HG02938 (cell line): ENCODE results near the gene PAIP2.
A peak's percentile ranks its signal among the peaks of the same experiment; 100 is the strongest.

Source experiments
- ATAC-seq: cut with Tn5 transposase; IDR thresholded peaks from one replicate; pipeline ENCODE4 v1.9.1; 2021; ENCODE audit warnings: mild to moderate bottlenecking, moderate library complexity; ENCODE audit not compliant: unreplicated experiment

The PAIP2 gene

GRCh38 chr5:139391570-139392323, 50.1 kb downstream of the PAIP2 start:
- no peak for ATAC-seq

GRCh38 chr5:139392324-139392677, 50.6 kb downstream of the PAIP2 start:
- no peak for ATAC-seq

- peak; percentile 43 for ATAC-seq
Measured at GRCh38 chr5:139392678-139393496, 51.2 kb downstream of the PAIP2 start.

- ATAC-seq: no peak
Measured at GRCh38 chr5:139393497-139394122, 52.0 kb downstream of the PAIP2 start.

DNA sequence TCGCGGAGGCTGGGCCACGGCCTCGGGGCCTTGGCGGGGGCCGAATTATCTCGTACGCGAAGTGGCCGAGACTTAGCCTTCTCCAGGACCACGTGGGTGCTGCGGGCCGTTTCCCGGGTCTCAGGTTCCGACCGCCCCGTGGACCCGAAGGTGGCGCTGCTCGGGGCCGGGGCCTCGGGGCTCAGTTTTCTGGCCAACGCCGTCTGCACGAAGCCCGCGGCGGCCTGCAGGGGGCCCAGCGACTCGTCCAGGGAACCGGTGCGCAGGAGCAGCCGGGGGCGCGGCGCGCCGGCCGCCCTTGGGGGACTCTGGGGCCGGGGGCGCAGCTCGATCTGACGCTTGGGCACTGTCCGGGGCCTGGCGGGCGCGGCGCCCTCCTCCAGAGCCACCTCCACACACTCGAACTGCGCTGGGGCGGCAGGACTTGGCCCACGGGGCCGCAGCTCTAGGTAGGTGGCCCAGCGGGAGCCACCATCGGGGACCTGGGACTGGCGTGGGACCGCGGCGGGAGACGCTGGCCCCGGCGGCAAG, 52.5 kb downstream of the PAIP2 start:
- no peak for ATAC-seq

- ATAC-seq: no peak
Measured at GRCh38 chr5:139394654-139395566, 53.3 kb downstream of the PAIP2 start, which contains the start of gene PROB1. TSS of gene PROB1 (minus strand) at chr5:139395104. CDS start at chr5:139395081, 23 bp downstream.

- no peak for ATAC-seq
Measured at GRCh38 chr5:139395844-139396640, 54.4 kb downstream of the PAIP2 start.

DNA sequence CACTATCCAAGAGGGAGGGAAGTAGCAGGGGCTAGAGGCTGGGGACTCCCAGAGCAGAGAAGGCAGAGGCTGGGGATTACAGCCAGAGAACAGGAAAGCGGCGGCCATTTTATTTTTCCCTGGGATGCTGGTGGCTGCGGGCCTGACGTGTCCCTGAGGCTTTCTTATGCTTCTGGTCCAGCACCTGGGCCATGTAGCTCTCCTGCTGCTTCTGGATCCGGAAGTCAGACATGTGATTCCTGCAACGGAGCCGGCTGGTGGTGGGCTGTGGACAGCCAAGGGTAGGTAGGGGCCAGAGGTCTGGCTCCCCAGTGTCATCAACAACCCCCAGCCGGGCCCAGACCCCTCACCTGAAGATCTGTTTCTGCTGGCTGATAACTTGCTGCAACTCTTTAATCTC, 55.0 kb downstream of the PAIP2 start:
- no peak for ATAC-seq

GRCh38 chr5:139397921-139398320, 56.3 kb downstream of the PAIP2 start:
- ATAC-seq: no peak

DNA sequence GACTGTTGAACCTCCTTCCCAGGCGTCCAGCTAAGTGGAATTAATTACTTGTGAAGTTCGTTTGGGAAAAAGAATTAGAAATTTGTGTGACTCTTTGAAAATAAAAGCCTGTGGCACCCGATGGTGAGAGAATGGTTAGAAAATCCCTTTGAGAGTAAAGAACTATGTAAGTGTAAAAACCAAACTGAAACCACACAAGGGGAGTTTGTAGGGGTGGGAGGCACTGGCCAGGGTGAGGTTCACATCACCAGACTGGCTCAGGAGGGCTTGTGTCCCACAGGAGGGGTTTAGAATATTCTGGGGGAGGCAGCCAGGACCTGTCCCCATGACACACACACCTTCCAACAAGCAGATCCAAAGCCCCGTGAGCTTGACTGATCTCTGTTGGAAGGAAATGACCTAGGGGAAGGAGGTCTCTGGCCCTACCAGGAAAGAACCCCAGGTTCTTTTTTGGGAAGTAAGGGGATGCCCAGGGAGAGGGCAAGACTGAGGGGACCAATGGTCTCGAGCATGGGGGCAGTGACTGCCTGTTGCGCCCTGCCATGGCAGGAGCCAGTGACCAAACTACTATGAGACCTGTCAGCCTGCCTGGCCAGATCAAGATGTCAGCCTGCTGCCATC, 58.0 kb downstream of the PAIP2 start:
- no peak for ATAC-seq

GRCh38 chr5:139401546-139401945, 59.9 kb downstream of the PAIP2 start:
- no peak for ATAC-seq

DNA sequence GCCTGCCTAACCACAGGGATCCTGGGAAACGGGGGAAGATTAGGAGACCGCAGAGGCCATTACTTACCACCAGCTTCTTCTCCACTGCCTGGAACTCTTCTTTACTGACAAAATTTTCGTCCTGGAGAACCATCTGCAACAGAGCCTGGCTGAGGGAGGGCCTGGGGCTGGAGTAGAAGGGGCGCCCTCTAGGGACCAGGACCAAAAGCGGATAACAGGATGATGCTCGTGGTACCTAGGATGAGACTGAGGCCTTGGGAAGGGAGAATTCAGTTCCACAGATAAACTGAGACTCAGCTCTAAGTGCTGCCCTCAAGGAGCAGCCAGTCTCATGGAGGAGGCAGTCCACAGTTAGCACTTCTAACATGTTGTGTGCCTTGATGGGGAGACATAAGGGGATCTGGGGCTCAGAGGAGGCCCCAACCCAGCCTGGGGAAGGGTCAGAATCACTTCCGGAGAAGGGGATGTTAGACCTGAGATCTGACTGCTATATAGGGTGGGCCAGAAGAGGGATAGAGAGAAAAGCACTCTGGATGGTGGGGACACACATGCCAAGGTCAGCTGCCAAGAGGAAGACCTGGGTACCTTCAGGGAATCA, 61.0 kb downstream of the PAIP2 start:
- no peak for ATAC-seq

- ATAC-seq: peak; percentile 0
Measured at GRCh38 chr5:139403418-139403786, 61.7 kb downstream of the PAIP2 start.

DNA sequence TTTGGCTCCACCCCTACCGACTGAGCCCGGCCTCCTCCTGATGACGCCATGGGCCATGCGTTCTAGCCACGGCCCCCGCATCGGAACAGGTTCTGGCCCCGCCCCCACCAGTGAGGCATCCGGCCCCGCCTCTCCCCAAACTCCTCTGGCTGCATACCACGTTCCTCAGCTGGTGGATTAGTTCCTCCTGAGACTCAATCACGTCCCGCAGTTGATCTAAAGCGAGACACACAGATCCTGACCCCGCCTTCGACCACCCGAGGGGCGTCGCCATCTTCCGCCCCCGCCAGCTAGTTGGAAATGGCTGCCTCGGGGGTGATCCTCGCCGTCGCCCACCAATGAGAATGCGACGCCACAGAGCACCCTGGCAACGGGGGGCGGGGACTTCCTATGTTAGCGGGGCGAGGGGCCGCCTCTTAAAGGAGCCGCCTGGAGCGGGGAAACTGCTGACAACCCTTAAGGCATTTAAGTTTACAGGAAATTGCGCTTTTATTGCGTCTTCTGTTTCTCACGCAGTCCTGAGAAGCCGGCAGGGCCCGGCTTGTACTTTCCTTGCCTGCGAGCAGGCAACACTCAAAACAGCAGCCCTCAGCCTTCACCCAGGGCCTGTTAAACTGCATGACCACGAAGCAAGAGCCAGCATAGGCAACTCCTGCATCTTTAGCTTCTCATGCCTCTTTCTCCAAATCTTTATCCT, 62.3 kb downstream of the PAIP2 start, which contains the start of gene SPATA24:
Gene SPATA24 (minus strand): TSS at position 303 of the 697 bp plus-strand sequence. CDS start 29 bp downstream, at position 274.
- peak; percentile 78 for ATAC-seq

GRCh38 chr5:139404484-139404840, 62.8 kb downstream of the PAIP2 start:
- ATAC-seq: no peak

DNA sequence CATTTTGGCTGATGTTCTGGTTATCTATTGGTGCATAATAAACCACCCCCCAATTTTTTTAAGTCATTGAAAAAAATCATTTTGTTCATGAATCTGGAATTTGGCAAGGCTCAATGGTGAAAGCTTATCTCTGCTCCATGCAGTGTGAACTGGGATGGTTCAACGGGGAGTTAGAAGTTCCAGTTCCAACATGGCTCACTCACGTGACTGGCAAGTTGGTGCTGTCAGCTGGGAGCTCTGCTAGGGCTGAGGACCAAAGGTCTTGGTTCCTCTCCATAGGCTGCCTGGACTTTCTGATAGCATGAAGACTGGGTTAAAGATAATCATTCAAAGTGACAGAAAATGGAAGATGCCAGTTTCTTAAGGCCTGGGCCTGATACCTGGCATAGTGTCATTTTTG, 65.3 kb downstream of the PAIP2 start:
- ATAC-seq: no peak

DNA sequence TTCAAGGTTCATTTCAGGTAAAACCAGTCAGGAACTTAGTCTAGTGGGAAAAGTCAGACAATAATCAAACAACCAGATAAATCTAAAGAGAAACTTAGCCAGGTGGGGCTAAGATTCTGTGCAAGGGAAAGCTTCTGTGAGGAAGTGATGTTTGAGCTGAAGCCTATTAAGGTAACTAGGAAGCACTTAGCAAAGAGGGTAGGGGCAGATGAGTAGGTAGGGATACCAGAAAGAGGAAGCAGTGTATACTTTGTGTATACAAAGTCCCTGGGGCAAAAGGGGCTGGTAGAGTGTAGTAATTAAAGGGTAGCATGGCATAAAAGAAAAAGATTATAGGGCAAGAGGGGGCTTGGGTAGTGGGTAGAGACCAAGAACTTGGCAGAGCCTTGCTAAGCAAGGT, 65.9 kb downstream of the PAIP2 start:
- no peak for ATAC-seq

DNA sequence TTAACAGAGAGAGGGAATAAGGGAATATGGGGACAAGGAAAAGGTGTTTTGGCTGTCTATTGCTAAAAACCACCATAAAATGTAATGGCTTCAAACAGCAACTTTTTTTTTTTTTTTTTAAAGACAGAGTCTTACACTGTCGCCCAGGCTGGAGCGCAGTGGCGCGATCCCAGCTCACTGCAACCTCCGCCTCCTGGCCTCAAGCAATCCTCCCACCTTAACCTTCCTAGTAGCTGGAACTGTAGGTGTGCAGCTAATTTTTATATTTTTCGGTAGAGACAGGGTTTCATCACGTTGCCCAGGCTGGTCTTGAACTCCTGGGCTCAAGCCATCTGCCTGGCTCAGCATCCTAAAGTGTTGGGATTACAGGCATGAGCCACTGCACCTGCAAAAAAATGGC, 66.5 kb downstream of the PAIP2 start:
- no peak for ATAC-seq
